ENCODE data around the gene CCDC112. TPM values are rescaled to one million over a fixed set of nuclear protein-coding genes. Genes with fewer than 3 reads are reported as not detected.

Gene CCDC112
- total RNA-seq, 4 donors from 2014 or later, result 6.1 to 19.9 (median 11.9) TPM

GRCh38 chr5:115317736-115318135, 21.3 kb upstream of the CCDC112 start:
- no peak for ATAC-seq
- WGBS, 2 donors (ENCODE audit: low coverage in 1 of 2), result 10 to 43% methylated on average over 1 of the region's 1 CpG
- H3K4me3 ChIP-seq, result no peak overlapping the region

GRCh38 chr5:115317320-115317719, 20.9 kb upstream of the CCDC112 start:
- H3K27ac ChIP-seq, result no peak overlapping the region
- no peaks in the 10 kb centered on the region for H3K27me3 ChIP-seq
- H3K4me3 ChIP-seq, result no peak overlapping the region
- no peak for ATAC-seq
- H3K36me3 ChIP-seq, result no peaks in the 10 kb centered on the region
- peaks cover 0 to 6% (median 0%) of the 10 kb centered on the region in 3 donors for H3K4me1 ChIP-seq
- TF ChIP-seq CTCF (IDR thresholded peaks at IDR 0.05), result no peak
- no peak for TF ChIP-seq EP300 (IDR thresholded peaks at IDR 0.05)
- TF ChIP-seq POLR2AphosphoS5 (IDR thresholded peaks at IDR 0.05), result no peak
- no peak for TF ChIP-seq POLR2A (IDR thresholded peaks at IDR 0.05)
- no peaks in the 10 kb centered on the region for H3K9me3 ChIP-seq

More at GRCh38 chr5:115317736-115318135, 21.3 kb upstream of the CCDC112 start:
- Histone ChIP-seq H3K36me3 (no peaks in the 10 kb centered on the region), H3K27me3 (no peaks in the 10 kb centered on the region), H3K27ac (no peak overlapping the region), H3K9me3 (no peaks in the 10 kb centered on the region), H3K4me1 (peaks cover 0 to 6% (median 0%) of the 10 kb centered on the region in 3 donors)
- TF ChIP-seq CTCF (IDR thresholded peaks at IDR 0.05), result no peak
- no peak for TF ChIP-seq POLR2A (IDR thresholded peaks at IDR 0.05)
- TF ChIP-seq POLR2AphosphoS5 (IDR thresholded peaks at IDR 0.05), result no peak
- TF ChIP-seq EP300 (IDR thresholded peaks at IDR 0.05), result no peak

GRCh38 chr5:115313632-115314031, 17.2 kb upstream of the CCDC112 start:
- WGBS, 2 donors (ENCODE audit: low coverage in 1 of 2), result 80 to 88% methylated on average over 1 to 3 of the region's 3 CpGs
- no peaks in the 10 kb centered on the region for H3K36me3 ChIP-seq
- TF ChIP-seq POLR2AphosphoS5 (IDR thresholded peaks at IDR 0.05), result no peak
- no peaks in the 10 kb centered on the region for H3K27me3 ChIP-seq
- no peak overlapping the region for H3K4me3 ChIP-seq
- H3K4me1 ChIP-seq, result no peaks in the 10 kb centered on the region
- H3K27ac ChIP-seq, result no peak overlapping the region
- ATAC-seq, result no peak
- H3K9me3 ChIP-seq, result no peaks in the 10 kb centered on the region

- Histone ChIP-seq H3K27ac (no peak overlapping the region), H3K4me1 (no peaks in the 10 kb centered on the region), H3K4me3 (no peak overlapping the region), H3K36me3 (no peaks in the 10 kb centered on the region), H3K27me3 (no peaks in the 10 kb centered on the region), H3K9me3 (no peaks in the 10 kb centered on the region)
- no CpG with 5 or more reads among the region's 2 CpGs for WGBS, 2 donors (ENCODE audit: low coverage in 1 of 2)
- ATAC-seq, result no peak
- no peak for TF ChIP-seq POLR2A (IDR thresholded peaks at IDR 0.05)
- no peak for TF ChIP-seq CTCF (IDR thresholded peaks at IDR 0.05)
- no peak for TF ChIP-seq POLR2AphosphoS5 (IDR thresholded peaks at IDR 0.05)
- TF ChIP-seq EP300 (IDR thresholded peaks at IDR 0.05), result no peak
Observed at GRCh38 chr5:115313052-115313451, 16.6 kb upstream of the CCDC112 start.

GRCh38 chr5:115309751-115310370, 13.4 kb upstream of the CCDC112 start:
- no peak for ATAC-seq
- WGBS, 2 donors (ENCODE audit: low coverage in 1 of 2), result 0 to 18% methylated on average over 1 of the region's 1 CpG

More at GRCh38 chr5:115309751-115310370, 13.4 kb upstream of the CCDC112 start:
- Histone ChIP-seq H3K27ac (no peak overlapping the region), H3K4me1 (no peaks in the 10 kb centered on the region), H3K36me3 (no peaks in the 10 kb centered on the region), H3K9me3 (no peaks in the 10 kb centered on the region), H3K27me3 (no peaks in the 10 kb centered on the region), H3K4me3 (no peak overlapping the region)
- TF ChIP-seq POLR2AphosphoS5 (IDR thresholded peaks at IDR 0.05) (no peak), CTCF (IDR thresholded peaks at IDR 0.05) (peak; percentile 53 to 76 (median 71))

Measured in gastroesophageal sphincter (tissue), 4 donors.